Tibial nerve (tissue), 4 donors: ENCODE data around the gene MSN. TPM values are rescaled to one million over a fixed set of nuclear protein-coding genes. Genes with fewer than 3 reads are reported as not detected.
"Not testable (repeated sequence)": the region's sequence is repeated elsewhere in the genome, so short reads cannot be mapped to it uniquely, and the experiment has no call there.

Source experiments
- DNase-seq, 2 donors: peaks; one replicate each; pipeline ENCODE4 v3.0.0-alpha.2; 2019; ENCODE audit warnings: low spot score in 2 of 2
- H3K27ac ChIP-seq, 4 donors: fragments of 200-600 bp; sonication (generic) in 3 of 4; one replicate each; pipeline ENCODE4 v1.5.1; 2017 to 2019; ENCODE audit warnings: mild to moderate bottlenecking in 1 of 4
- H3K27me3 ChIP-seq, 2 donors: fragments of 200-600 bp; sonication (generic) in 1 of 2; one replicate each; pipeline versions ENCODE4 v1.5.1 to v1.6.0; 2017 to 2019
- H3K36me3 ChIP-seq, 3 donors: fragments of 200-600 bp; sonication (generic); one replicate each; pipeline ENCODE4 v1.5.1; 2018 to 2019
- H3K4me1 ChIP-seq, 4 donors: fragments of 200-600 bp; sonication (generic) in 3 of 4; one replicate each; pipeline ENCODE4 v1.5.1; 2017 to 2019
- H3K4me3 ChIP-seq, 4 donors: fragments of 200-600 bp; sonication (generic) in 3 of 4; one replicate each; pipeline ENCODE4 v1.5.1; 2017 to 2019; ENCODE audit warnings: mild to moderate bottlenecking in 1 of 4, moderate library complexity in 1 of 4
- H3K9me3 ChIP-seq, 4 donors: fragments of 200-600 bp; sonication (generic) in 3 of 4; one replicate each; pipeline ENCODE4 v1.5.1; 2017 to 2019
- CTCF ChIP-seq, 5 experiments: fragments of 200-600 bp in 3 of 5; fragments of 450-650 bp in 2 of 5; sonication (generic) in 3 of 5; IDR thresholded peaks; one replicate each; pipeline ENCODE4 v1.5.1; 2016 to 2019; ENCODE audit warnings: antibody characterized with exemption in 5 of 5, mild to moderate bottlenecking in 3 of 5, moderate library complexity in 2 of 5
- EP300 ChIP-seq, 2 donors: sonication (generic); formaldehyde crosslinking; IDR thresholded peaks; one replicate each; pipeline ENCODE4 v1.6.1; 2017; ENCODE audit warnings: antibody characterized with exemption in 2 of 2, mild to moderate bottlenecking in 1 of 2
- POLR2A ChIP-seq, 2 donors: fragments of 450-650 bp; IDR thresholded peaks; one replicate each; pipeline ENCODE4 v1.6.1; 2017; ENCODE audit warnings: antibody characterized with exemption in 2 of 2, mild to moderate bottlenecking in 2 of 2, moderate library complexity in 2 of 2
- WGBS, 2 donors: methylation state at CpG; one replicate each; pipeline ENCODE4 v1.1.5; 2018; 5-methylcytosine and 5-hydroxymethylcytosine counted together
- total RNA-seq, 4 donors: library from RNA; depleted of rRNA; stranded (reverse); fragments of >200 nt; gene quantifications; one replicate each; pipeline ENCODE4 v1.1.0, GENCODE V29; 2016

The MSN gene
- total RNA-seq, 4 donors from 2014 or later: 215 to 284 (median 258) TPM

DNA sequence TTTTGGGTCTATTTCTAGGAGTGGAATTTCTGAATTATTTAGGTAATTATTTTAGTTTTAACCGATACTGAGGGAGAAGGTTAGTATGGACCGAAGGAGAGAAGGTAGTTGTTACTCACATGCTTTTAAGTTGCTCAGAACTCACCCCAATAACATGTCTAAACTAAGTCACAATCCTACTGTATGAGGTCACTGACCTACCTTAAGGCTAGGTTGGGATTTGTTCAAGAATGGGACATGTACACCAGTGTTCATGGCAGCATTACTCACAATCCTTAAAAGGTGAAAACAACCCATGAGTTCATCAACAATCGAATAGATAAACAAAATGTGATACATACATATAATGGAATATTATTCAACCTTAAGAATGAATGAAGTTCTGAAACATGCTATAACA, 90.5 kb downstream of the MSN start:
- TF ChIP-seq POLR2A (IDR thresholded peaks at IDR 0.05) (no peak), CTCF (IDR thresholded peaks at IDR 0.05) (no peak), EP300 (IDR thresholded peaks at IDR 0.05) (no peak)
- H3K27ac ChIP-seq: no peak overlapping the region
- H3K4me3 ChIP-seq: no peak overlapping the region
- H3K9me3 ChIP-seq: no peaks in the 10 kb centered on the region
- 86 to 95% methylated on average over 3 of the region's 3 CpGs for WGBS, 2 donors
- H3K4me1 ChIP-seq: no peaks in the 10 kb centered on the region
- no peaks in the 10 kb centered on the region for H3K36me3 ChIP-seq
- H3K27me3 ChIP-seq: no peaks in the 10 kb centered on the region
- DNase-seq: no peak

DNA sequence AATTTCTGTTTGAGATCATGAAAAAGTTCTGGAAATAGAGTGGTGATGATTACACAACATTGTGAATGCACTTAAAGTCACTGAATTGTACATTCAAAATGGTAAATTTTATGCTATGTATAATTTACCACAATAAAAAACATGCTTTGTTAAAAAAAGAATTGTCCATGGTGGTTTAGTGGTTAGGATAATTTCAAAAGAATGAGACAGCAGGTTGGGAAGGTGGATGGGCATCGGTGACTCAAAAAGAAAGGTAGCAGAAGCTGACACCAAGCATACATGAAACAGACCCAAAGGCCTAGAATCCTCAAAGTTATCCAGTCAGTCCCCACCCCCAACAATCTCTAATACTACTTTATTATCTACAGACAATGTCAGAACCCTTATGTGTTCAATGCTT, 91.1 kb downstream of the MSN start:
- TF ChIP-seq POLR2A (IDR thresholded peaks at IDR 0.05) (no peak), CTCF (IDR thresholded peaks at IDR 0.05) (no peak), EP300 (IDR thresholded peaks at IDR 0.05) (no peak)
- no peaks in the 10 kb centered on the region for H3K36me3 ChIP-seq
- H3K27ac ChIP-seq: no peak overlapping the region

GRCh38 chrX:65759525-65759924, 92.1 kb downstream of the MSN start:
- DNase-seq, H3K36me3 ChIP-seq, H3K4me3 ChIP-seq, H3K27ac ChIP-seq, H3K27me3 ChIP-seq, H3K9me3 ChIP-seq, H3K4me1 ChIP-seq: not testable (repeated sequence)
- 59 to 100% methylated on average over 1 of the region's 1 CpG for WGBS, 2 donors

More for the DNA sequence above, 91.1 kb downstream of the MSN start:
- H3K4me1 ChIP-seq: no peaks in the 10 kb centered on the region
- H3K4me3 ChIP-seq: no peak overlapping the region
- no peak for DNase-seq
- H3K9me3 ChIP-seq: no peaks in the 10 kb centered on the region
- no peaks in the 10 kb centered on the region for H3K27me3 ChIP-seq
- 77 to 87% methylated on average over 1 of the region's 1 CpG for WGBS, 2 donors

GRCh38 chrX:65769564-65770292, 102.3 kb downstream of the MSN start:
- Histone ChIP-seq H3K36me3 (no peaks in the 10 kb centered on the region), H3K27me3 (no peaks in the 10 kb centered on the region), H3K9me3 (no peaks in the 10 kb centered on the region), H3K27ac (no peak overlapping the region), H3K4me1 (no peaks in the 10 kb centered on the region), H3K4me3 (no peak overlapping the region)
- no peak for DNase-seq
- no peak for TF ChIP-seq POLR2A (IDR thresholded peaks at IDR 0.05)
- TF ChIP-seq EP300 (IDR thresholded peaks at IDR 0.05): no peak
- TF ChIP-seq CTCF (IDR thresholded peaks at IDR 0.05): no peak
- 75 to 86% methylated on average over 3 of the region's 3 CpGs for WGBS, 2 donors

DNA sequence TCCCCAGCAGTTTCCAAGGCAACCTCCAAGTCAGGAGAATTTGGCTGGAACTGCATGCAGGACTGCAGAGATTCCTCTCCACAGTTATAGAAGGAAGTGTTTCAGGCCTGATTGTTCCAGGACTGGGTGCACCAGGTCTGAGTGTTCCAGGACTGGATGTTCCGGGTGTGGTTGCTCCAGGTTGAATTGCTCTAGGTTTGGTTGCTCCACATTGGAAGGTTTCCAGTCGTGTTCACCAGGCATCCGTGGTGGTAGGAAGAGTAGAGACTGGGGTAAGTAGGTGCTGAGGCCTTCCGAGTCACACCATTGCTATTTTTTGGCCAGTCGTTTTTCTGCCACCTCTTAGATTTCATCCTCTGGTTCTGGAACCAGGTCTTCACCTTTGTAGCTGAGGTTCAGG, 105.4 kb downstream of the MSN start:
- WGBS, 2 donors: 66 to 95% methylated on average over 4 to 5 of the region's 5 CpGs
- Histone ChIP-seq H3K36me3 (no peaks in the 10 kb centered on the region), H3K4me3 (no peak overlapping the region), H3K27me3 (no peaks in the 10 kb centered on the region), H3K4me1 (no peaks in the 10 kb centered on the region), H3K27ac (no peak overlapping the region), H3K9me3 (no peaks in the 10 kb centered on the region)
- peak in 1 of 2 donors; percentile 4 for DNase-seq
- no peak for TF ChIP-seq CTCF (IDR thresholded peaks at IDR 0.05)
- TF ChIP-seq POLR2A (IDR thresholded peaks at IDR 0.05): no peak
- TF ChIP-seq EP300 (IDR thresholded peaks at IDR 0.05): no peak
